SU-DHL-6 (cell line): ENCODE results near the gene ANO6.

Source experiments
- H2AFZ ChIP-seq: fragments of 200-600 bp; sonication (generic); 2 replicates; pipeline ENCODE4 v1.6.1; 2014; ENCODE audit warnings: low read depth, mild to moderate bottlenecking, moderate library complexity, mixed read lengths, antibody characterized with exemption, low read length; ENCODE audit not compliant: severe bottlenecking
- H3F3A ChIP-seq: fragments of 200-600 bp; shearing (Covaris generic); 2 replicates; pipeline ENCODE4 v1.6.0; 2016; ENCODE audit warnings: antibody characterized with exemption, mild to moderate bottlenecking; ENCODE audit not compliant: insufficient read depth
- H3K27ac ChIP-seq: fragments of 200-600 bp; sonication (generic); 2 replicates; pipeline ENCODE4 v1.5.1; 2016; ENCODE audit warnings: low read depth, mild to moderate bottlenecking, low read length, moderate library complexity, mixed read lengths
- H3K27me3 ChIP-seq: fragments of 200-600 bp; sonication (generic), shearing (Covaris generic); 2 replicates; pipeline ENCODE4 v1.6.0; 2014; ENCODE audit warnings: mild to moderate bottlenecking, low read length
- H3K36me3 ChIP-seq: fragments of 200-600 bp; sonication (generic); 2 replicates; pipeline ENCODE4 v1.6.1; 2014; ENCODE audit warnings: mild to moderate bottlenecking, low read length, mixed read lengths
- H3K4me2 ChIP-seq: fragments of 300-600, 200-600 bp; shearing (Covaris generic), sonication (generic); 2 replicates; pipeline ENCODE4 v1.6.0; 2014; ENCODE audit warnings: low read length, low read depth, mild to moderate bottlenecking; ENCODE audit not compliant: poor library complexity, severe bottlenecking
- H3K4me3 ChIP-seq: fragments of 200-600 bp; sonication (generic); 2 replicates; pipeline ENCODE4 v1.5.1; 2014; ENCODE audit warnings: antibody characterized with exemption, low read length, mild to moderate bottlenecking, mixed read lengths; ENCODE audit not compliant: insufficient read depth, poor library complexity, severe bottlenecking
- H3K79me2 ChIP-seq: fragments of 200-600 bp; sonication (generic); 2 replicates; pipeline ENCODE4 v1.6.1; 2014; ENCODE audit warnings: mild to moderate bottlenecking, low read length, moderate library complexity; ENCODE audit not compliant: insufficient read depth
- H3K9ac ChIP-seq: fragments of 200-600 bp; sonication (generic); 2 replicates; pipeline ENCODE4 v1.7.0; 2014; ENCODE audit warnings: mild to moderate bottlenecking, low read length
- H3K9me2 ChIP-seq: fragments of 200-600 bp; sonication (generic); replicated peaks from 2 replicates; pipeline ENCODE4 v1.6.1; 2014; ENCODE audit warnings: low read length; ENCODE audit not compliant: insufficient read depth
- H3K9me3 ChIP-seq: fragments of 200-600 bp; sonication (generic); 2 replicates; pipeline ENCODE4 v1.6.1; 2014; ENCODE audit warnings: low read length, mixed read lengths; ENCODE audit not compliant: insufficient read depth
- H4K20me1 ChIP-seq: fragments of 200-600 bp; sonication (generic); 2 replicates; pipeline ENCODE4 v1.6.1; 2014; ENCODE audit warnings: low read depth, mild to moderate bottlenecking, antibody characterized with exemption, low read length, moderate library complexity, mixed read lengths
- EZH2phosphoT487 ChIP-seq: fragments of 200-600 bp; sonication (generic), shearing (Covaris generic); conservative IDR thresholded peaks from 2 replicates; pipeline ENCODE4 v1.6.1; 2018; ENCODE audit warnings: mild to moderate bottlenecking, antibody characterized with exemption, low read length, moderate library complexity, mixed read lengths
- TF ChIP-seq, protein P1 (sequence below): fragments of 200-600 bp; sonication (generic); IDR thresholded peaks from one replicate; pipeline ENCODE4 v1.5.1; 2017; ENCODE audit warnings: antibody characterized with exemption, mild to moderate bottlenecking, low read length, moderate library complexity; ENCODE audit not compliant: insufficient read depth, poor library complexity, severe bottlenecking

The ANO6 gene

DNA sequence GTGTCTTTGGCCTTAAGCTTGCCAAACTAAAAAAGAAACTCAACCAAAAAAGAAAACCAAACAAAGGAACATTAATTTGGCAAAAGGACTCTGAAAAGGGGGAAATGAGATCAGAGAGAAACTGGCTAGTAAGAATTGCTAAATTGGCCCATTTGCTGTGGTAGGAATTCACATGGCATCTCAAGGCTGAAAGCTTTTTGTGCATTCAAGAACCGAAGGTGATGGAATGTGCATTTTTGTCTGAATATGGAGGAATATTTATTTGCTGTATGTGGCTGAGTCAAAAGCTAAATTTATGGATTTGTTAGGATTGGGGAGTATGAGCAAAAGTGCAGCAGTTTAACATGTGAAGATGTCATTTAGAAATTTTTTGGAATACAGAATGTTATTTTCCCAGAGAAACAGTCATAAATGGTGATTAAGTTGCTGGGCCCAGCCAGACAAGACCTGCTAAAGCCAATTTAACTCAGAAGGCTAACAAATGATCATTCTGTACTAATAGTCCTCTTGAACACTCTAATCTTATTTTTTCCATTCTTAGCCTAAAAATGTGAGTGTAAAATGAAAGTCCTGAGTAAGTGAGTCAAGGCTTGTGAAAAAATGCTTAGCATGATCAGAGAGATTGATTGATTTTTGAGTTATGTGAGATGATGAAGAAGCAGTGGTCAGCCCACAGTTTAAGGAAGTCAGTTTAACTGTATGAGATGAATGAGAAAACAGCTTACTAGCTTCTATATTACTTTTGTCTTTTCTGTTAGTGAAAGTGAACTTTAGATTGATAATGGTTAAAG, 94.1 kb downstream of the ANO6 start:
- Histone ChIP-seq H3K79me2 (no peaks in the 10 kb centered on the region), H3K9ac (no peak overlapping the region), H3K27me3 (no peaks in the 10 kb centered on the region), H3F3A (no peaks in the 10 kb centered on the region), H3K36me3 (no peaks in the 10 kb centered on the region), H3K4me3 (no peak overlapping the region), H3K9me2 (no peaks in the 10 kb centered on the region), H4K20me1 (no peaks in the 10 kb centered on the region), H3K4me2 (no peak overlapping the region), H3K9me3 (no peaks in the 10 kb centered on the region), H3K27ac (no peak overlapping the region), H2AFZ (no peak overlapping the region)
- TF ChIP-seq, protein P1, sequence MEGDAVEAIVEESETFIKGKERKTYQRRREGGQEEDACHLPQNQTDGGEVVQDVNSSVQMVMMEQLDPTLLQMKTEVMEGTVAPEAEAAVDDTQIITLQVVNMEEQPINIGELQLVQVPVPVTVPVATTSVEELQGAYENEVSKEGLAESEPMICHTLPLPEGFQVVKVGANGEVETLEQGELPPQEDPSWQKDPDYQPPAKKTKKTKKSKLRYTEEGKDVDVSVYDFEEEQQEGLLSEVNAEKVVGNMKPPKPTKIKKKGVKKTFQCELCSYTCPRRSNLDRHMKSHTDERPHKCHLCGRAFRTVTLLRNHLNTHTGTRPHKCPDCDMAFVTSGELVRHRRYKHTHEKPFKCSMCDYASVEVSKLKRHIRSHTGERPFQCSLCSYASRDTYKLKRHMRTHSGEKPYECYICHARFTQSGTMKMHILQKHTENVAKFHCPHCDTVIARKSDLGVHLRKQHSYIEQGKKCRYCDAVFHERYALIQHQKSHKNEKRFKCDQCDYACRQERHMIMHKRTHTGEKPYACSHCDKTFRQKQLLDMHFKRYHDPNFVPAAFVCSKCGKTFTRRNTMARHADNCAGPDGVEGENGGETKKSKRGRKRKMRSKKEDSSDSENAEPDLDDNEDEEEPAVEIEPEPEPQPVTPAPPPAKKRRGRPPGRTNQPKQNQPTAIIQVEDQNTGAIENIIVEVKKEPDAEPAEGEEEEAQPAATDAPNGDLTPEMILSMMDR, result no peak
- no peak for TF ChIP-seq EZH2phosphoT487

DNA sequence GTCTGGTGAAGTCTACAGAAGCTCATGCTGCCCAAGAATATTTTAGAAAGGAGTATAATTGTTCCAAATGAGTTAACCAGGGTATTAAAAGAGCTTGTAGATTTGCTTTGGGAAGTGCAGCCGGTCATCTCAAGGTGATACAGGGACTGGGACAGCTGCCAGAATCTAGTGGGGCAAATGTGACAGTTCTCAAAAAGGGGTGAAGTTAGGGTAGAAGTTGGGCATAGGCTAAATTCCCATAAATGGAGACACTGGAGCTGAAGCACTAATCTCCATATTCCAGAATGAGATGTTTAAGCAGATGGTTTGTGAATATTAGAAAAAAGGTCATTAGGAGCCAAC, 94.7 kb downstream of the ANO6 start:
- TF ChIP-seq EZH2phosphoT487, result no peak
- TF ChIP-seq, protein P1, result no peak
- Histone ChIP-seq H3F3A (no peaks in the 10 kb centered on the region), H3K79me2 (no peaks in the 10 kb centered on the region), H2AFZ (no peak overlapping the region), H3K27ac (no peak overlapping the region), H3K4me3 (no peak overlapping the region), H3K9me2 (no peaks in the 10 kb centered on the region), H3K9ac (no peak overlapping the region), H3K27me3 (no peaks in the 10 kb centered on the region), H3K36me3 (no peaks in the 10 kb centered on the region), H4K20me1 (no peaks in the 10 kb centered on the region), H3K4me2 (no peak overlapping the region), H3K9me3 (no peaks in the 10 kb centered on the region)

DNA sequence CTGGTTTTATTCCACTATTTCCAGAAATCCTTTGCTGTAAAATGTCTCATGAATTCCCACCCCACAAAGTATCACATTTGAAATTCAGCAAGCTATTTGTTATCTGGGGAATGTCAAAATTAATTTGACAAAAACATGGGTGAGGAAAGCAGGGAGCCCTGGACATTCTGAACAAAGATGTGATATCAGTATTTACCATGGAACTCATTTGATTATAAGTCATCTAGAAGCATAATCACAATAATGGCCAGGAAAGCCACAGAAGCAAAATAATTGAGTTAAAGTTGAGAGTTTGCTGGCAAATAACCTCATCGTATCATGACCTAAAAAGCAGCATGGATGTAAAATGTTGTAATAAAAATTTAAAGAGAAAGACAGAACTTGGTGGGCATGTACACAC, 96.1 kb downstream of the ANO6 start:
- H4K20me1 ChIP-seq, result no peaks in the 10 kb centered on the region
- no peak overlapping the region for H3K4me2 ChIP-seq
- H3K27me3 ChIP-seq, result no peaks in the 10 kb centered on the region
- H3F3A ChIP-seq, result no peaks in the 10 kb centered on the region
- no peaks in the 10 kb centered on the region for H3K9me3 ChIP-seq
- no peak overlapping the region for H2AFZ ChIP-seq
- H3K27ac ChIP-seq, result no peak overlapping the region
- no peak overlapping the region for H3K9ac ChIP-seq
- H3K36me3 ChIP-seq, result no peaks in the 10 kb centered on the region
- no peaks in the 10 kb centered on the region for H3K9me2 ChIP-seq
- no peaks in the 10 kb centered on the region for H3K79me2 ChIP-seq
- TF ChIP-seq, protein P1, result no peak
- TF ChIP-seq EZH2phosphoT487, result no peak
- H3K4me3 ChIP-seq, result no peak overlapping the region
